HG03196 (cell line): Measurements from ENCODE around the gene AGRN.
"Not testable (repeated sequence)": the region's sequence is repeated elsewhere in the genome, so short reads cannot be mapped to it uniquely, and the experiment has no call there.

Experiments
- ATAC-seq: cut with Tn5 transposase; IDR thresholded peaks from one replicate; pipeline ENCODE4 v1.9.1; 2021; ENCODE audit not compliant: unreplicated experiment

AGRN gene

DNA sequence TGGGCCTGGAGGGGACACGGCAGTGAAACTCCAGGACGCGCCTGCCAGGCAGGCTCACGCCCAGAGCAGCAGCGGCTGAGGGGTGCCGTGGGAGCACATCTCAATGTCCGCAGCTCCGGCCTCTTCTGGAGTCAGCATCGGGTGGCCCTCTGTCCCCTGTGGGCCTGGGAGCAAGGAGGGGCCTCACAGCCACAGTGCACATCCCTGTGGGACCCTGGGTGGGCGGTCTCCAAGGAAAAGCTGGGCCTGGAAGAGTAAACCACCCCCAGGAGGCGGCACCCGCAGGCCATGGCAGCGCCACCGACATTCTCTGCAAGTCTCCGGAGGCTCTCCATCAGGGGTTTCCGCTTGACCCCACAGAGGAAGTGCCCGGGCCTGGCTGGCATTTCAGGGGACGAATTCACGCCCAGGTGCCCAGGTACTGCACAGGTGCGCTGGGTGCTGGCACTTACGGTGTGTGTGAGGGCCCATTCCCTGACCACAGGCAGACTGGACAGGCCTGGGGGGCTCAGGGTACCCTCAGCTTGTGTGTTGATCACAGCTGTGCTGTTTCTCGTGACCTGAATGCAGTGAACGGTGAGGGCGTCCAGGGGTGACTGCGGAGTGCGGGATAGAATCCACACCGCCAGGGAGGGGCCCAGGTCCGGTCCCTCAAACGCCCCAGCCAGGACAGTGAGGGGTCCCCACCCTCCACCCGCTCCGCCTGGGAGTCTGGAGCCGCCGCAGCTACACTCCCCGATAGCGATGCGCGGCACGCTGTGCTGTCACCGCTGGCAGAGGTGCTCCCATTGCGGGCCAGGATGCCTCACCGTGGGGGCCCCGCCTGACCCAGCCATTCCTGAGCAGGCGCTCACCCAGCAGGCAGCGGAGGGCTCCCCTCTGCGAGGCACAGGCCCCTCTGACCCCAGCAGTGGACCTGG lies 70.8 kb downstream of the AGRN start:
- ATAC-seq: no peak

- ATAC-seq: no peak
Measured at GRCh38 chr1:1091344-1092148, 71.6 kb downstream of the AGRN start.

DNA sequence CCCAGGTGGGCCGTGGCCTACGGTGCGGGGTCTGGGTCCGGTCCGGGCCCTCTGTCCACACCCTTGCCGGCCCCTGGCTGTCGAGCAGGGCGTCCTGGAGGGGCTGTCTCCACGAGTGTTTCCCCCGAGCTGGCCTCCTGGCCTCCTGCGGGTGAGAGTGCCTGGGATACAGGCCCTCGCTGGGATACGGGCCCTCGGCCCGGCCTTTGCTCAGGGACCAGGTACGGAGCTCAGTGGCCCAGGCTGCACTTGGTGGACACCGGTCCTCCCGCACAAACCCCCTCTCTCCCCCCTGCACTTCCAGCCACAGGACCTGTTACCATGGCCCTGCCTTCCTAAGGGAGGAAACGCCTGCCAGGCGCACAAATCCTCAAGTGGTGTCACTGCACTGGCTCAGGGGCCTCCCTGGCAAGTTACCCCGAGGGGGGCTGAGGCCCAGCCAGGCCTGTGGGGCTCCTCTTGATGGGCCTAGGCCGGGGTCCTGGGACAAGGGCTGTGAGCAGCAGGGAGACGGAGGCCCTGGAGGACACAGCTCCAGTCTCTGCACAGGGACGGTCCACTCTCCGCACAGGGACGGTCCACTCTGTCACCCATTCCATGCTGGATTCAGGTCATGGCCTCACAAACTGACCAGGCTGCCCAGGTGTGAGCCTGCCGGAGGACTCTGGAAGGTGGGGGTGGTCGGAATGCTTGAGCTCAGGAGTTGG lies 72.4 kb downstream of the AGRN start:
- ATAC-seq: no peak

DNA sequence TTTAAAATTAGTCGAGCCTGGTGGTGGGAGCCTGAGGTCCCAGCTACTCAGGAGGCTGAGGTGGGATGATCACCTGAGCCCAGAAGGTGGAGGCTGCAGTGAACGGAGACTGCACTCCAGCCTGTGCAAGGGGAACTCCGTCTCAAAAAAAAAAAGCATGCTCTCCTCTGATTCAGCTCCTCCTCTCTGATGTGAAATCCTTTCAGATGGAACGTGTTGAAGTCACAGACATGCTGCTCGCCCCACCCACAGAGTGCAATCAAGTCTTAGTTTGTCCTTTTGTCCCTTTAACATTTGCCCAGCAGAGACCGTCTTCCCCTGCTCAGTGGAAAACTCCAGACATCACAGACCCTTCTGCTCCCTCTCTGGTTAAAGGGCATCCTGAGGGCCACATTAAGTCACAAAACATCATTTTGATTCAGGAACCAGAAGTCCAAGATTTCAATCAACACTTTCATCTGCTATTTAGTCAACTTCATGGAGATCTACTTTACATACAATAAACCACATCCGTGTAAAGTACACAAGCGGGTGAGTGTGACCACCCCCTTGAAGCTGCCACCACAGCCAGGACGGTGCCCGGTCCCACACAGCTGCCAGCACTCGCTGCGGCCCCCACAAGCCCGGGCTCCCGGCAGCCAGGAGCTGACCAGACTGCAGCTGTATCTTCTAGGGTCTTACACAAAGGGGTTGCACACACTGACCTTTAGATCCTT lies 73.1 kb downstream of the AGRN start:
- ATAC-seq: no peak

DNA sequence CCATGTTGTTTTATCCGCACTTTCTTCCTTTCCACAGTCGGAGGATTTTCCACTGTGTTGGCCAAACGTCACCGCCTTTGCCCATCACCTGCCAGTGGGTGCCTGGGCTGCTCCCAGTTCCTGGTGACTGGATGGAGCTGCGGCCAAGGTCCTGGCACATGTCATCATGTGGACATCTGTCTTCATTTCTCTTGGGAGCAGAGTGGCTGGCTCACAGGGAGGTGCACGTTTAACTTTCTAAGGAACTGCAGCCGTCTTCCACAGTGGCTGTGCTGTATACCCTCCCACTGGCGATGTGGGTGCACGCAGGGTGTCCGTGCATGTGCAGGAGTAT lies 73.7 kb downstream of the AGRN start:
- no peak for ATAC-seq

- ATAC-seq: no peak
Measured at GRCh38 chr1:1094981-1095380, 75.1 kb downstream of the AGRN start.

DNA sequence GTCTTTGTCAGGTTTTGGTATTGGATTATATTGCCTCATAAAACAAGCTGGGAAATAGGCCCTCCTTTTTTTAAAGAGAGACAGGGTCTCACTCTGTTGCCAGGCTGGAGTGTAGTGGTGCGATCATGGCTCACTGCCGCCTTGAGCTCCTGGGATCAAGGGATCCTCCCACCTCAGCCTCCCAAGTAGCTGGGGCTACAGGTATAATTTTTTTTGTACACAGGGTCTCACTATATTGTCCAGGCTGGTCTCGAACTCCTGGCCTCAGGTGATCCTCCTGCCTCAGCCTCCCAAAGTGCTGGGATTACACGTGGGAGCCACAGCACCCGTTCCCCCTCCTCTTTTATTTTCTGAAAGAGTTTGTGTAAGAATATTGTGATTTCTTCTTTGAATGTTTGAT lies 76.2 kb downstream of the AGRN start:
- not testable (repeated sequence) for ATAC-seq

DNA sequence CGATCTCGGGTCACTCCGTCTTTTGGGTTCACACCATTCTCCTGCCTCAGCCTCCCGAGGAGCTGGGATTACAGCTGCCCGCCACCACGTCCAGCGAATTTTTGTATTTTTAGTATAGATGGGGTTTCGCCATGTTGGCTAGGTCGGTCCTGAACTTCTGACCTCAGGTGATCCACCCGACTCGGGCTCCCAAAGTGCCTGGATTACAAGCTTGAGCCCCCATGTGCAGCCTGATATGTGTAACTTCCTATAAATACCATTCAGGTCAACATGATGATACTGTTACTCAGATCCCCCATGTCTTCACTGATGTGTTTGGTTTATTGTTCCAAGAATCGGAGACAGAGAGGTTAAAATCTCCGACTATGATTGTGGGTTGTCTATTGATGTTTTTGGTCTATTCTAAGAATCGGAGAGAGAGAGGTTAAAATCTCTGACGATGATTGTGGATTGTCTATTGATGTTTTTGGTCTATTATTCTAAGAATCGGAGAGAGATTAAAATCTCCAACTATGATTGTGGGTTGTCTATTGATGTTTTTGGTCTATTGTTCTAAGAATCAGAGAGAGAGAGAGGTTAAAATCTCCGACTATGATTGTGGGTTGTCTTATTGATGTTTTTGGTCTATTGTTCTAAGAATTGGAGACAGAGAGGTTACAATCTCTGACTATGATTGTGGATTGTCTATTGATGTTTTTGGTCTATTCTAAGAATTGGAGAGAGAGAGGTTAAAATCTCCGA lies 78.9 kb downstream of the AGRN start:
- ATAC-seq: no peak

DNA sequence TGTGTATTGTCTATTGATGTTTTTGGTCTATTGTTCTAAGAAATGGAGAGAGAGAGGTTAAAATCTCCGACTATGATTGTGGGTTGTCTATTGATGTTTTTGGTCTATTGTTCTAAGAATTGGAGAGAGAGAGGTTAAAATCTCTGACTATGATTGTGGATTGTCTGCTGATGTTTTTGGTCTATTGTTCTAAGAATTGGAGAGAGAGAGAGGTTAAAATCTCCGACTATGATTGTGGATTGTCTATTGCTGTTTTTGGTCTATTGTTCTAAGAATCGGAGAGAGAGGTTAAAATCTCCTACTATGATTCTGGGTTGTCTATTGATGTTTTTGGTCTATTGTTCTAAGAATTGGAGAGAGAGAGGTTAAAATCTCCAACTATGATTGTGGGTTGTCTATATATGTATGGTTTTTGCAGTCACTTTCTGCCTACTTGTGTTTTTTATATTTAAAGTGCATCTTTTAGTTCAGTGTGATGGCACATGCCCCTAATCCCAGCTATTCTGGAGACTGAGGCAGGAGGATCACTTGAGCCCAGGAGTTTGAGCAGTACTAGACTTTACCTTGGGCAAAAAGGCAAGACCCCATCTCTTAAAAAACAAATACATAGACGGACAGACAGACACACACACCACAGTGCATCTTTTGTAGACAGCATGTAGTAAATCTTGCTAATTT lies 79.7 kb downstream of the AGRN start:
- no peak for ATAC-seq

DNA sequence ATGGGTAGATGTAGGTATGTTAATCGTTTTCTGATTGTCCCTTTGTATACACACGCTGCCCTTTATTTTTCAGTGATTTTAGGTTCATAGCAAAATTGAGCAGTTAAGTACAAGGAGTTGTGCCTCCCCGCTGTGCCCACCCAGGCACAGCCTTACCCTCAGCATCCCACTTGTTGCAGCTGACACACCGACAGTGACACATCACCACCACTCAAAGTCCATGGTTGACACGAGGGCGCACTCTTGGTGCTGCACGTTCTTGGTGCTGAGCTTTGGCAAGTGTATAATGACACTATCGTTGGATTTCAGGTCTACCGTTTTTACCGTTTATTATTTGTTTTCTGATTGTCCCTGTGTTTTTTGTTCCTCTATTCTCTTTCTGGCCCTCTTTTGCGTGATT lies 80.4 kb downstream of the AGRN start:
- ATAC-seq: no peak

DNA sequence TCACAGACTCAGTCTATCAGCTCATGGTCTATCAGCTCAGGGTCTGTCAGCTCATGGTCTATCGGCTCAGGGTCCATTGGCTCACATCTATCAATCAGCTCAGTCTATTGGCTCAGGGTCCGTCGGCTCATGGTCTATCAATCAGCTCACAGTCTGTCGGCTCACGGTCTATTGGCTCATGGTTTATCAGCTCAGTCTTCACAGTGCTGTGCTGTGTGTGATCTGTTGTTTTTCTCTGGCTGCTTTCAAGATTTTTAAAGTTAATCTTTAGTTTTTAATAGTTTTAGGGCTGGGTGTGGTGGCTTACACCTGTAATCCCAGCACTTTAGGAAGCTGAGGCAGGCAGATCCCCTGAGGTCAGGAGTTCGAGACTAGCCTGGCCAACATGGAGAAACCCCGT lies 81.6 kb downstream of the AGRN start:
- no peak for ATAC-seq

GRCh38 chr1:1104152-1104551 lies 84.2 kb downstream of the AGRN start:
- ATAC-seq: not testable (repeated sequence)
